HL-60 (cell line): ENCODE data around the gene HHLA2.

ENCODE experiments used
- DNase-seq, 2 experiments: peaks; one replicate each; pipeline ENCODE4 v3.0.0-alpha.2; 2010 to 2020; ENCODE audit warnings: low read depth in 1 of 2, low spot score in 1 of 2
- H3K27ac ChIP-seq: fragments of 250-450 bp; sonication (Bioruptor Pico); replicated peaks from 2 replicates; pipeline ENCODE4 v1.5.1; 2020; ENCODE audit warnings: mild to moderate bottlenecking, moderate library complexity
- H3K27me3 ChIP-seq: fragments of 250-450 bp; sonication (Bioruptor Pico); 2 replicates; pipeline ENCODE4 v1.5.1; 2021; ENCODE audit warnings: mild to moderate bottlenecking, moderate library complexity; ENCODE audit not compliant: insufficient read depth, poor library complexity, severe bottlenecking
- H3K4me3 ChIP-seq: replicated peaks from 2 replicates; pipeline ENCODE4 v1.5.1; 2011; ENCODE audit warnings: mild to moderate bottlenecking, control low read depth, low read length; ENCODE audit not compliant: insufficient read depth
- CTCF ChIP-seq: IDR thresholded peaks from one replicate; pipeline ENCODE4 v1.5.1; 2011; ENCODE audit warnings: low read length, control low read depth, inconsistent platforms; ENCODE audit not compliant: insufficient read depth
- GABPA ChIP-seq: IDR thresholded peaks from 2 replicates; pipeline ENCODE4 v1.6.1; 2012; ENCODE audit warnings: low read depth
- POLR2AphosphoS5 ChIP-seq: IDR thresholded peaks from 2 replicates; pipeline ENCODE4 v1.6.1; 2012; ENCODE audit warnings: low read depth
- REST ChIP-seq: IDR thresholded peaks from 2 replicates; pipeline ENCODE4 v1.6.1; 2012; ENCODE audit warnings: low read depth; ENCODE audit not compliant: insufficient replicate concordance
- SPI1 ChIP-seq: IDR thresholded peaks from 2 replicates; pipeline ENCODE4 v1.6.1; 2012; ENCODE audit warnings: low read depth, mild to moderate bottlenecking, borderline replicate concordance
- long read RNA-seq: library from polyadenylated mRNA; unstranded; transcript quantifications from one replicate; pipeline ENCODE4 v2.0.0, GENCODE V29; 2020

HHLA2 gene
- long read RNA-seq, partial matches to known transcripts, result 0 of 1 reads
- long read RNA-seq, other reads (novel, unspliced or antisense), result 1 of 1 reads

- no peak within 1 kb of the TSS for H3K4me3 ChIP-seq
- H3K27me3 ChIP-seq, result no peaks in the 10 kb centered on the region
- no peak within 1 kb of the TSS for H3K27ac ChIP-seq
- no peak for DNase-seq
- TF ChIP-seq REST (no peak), SPI1 (no peak), POLR2AphosphoS5 (no peak), GABPA (no peak), CTCF (no peak)
These were observed at the start of gene HHLA2 for GRCh38 chr3:108296239-108296638. HHLA2 (plus strand) TSS chr3:108296548; CDS start chr3:108351814, 55,266 bp downstream.

GRCh38 chr3:108250626-108251025 is 45.7 kb upstream of the HHLA2 start:
- no peaks in the 10 kb centered on the region for H3K27me3 ChIP-seq
- DNase-seq, result no peak
- no peak overlapping the region for H3K4me3 ChIP-seq
- TF ChIP-seq POLR2AphosphoS5 (no peak), CTCF (no peak), REST (no peak), SPI1 (no peak), GABPA (no peak)
- H3K27ac ChIP-seq, result no peak overlapping the region

GRCh38 chr3:108251265-108251664 is 45.1 kb upstream of the HHLA2 start:
- Histone ChIP-seq H3K4me3 (no peak overlapping the region), H3K27me3 (no peaks in the 10 kb centered on the region), H3K27ac (no peak overlapping the region)
- no peak for DNase-seq
- TF ChIP-seq CTCF, result no peak
- TF ChIP-seq GABPA, result no peak
- TF ChIP-seq POLR2AphosphoS5, result no peak
- TF ChIP-seq REST, result no peak
- no peak for TF ChIP-seq SPI1
